AG04449 (cell line): ENCODE data around the gene FRMD4A.
"Not testable (repeated sequence)": the region's sequence is repeated elsewhere in the genome, so short reads cannot be mapped to it uniquely, and the experiment has no call there.

Experiments
- CTCF ChIA-PET: fragments of 350-600 bp; formaldehyde crosslinking; extraction: SDS; loops from one replicate; lab custom pipeline; 2021; ENCODE audit warnings: antibody characterized with exemption; lab: Yijun Ruan, JAX
- POLR2A ChIA-PET: fragments of 400-600, 350-600 bp; formaldehyde crosslinking; extraction: SDS; loops from one replicate; lab custom pipeline; 2020; ENCODE audit warnings: antibody characterized with exemption, inconsistent platforms; lab: Yijun Ruan, JAX
- DNase-seq: peaks from one replicate; pipeline ENCODE4 v3.0.0-alpha.2; 2010; ENCODE audit warnings: low read depth, low spot score
- H3K4me3 ChIP-seq: 2 replicates; pipeline ENCODE4 v1.5.1; 2011; ENCODE audit warnings: low read depth, mild to moderate bottlenecking, control low read depth, low read length
- TF ChIP-seq, protein P1 (sequence below): IDR thresholded peaks from one replicate; pipeline ENCODE4 v1.5.1; 2011; ENCODE audit warnings: mild to moderate bottlenecking, moderate library complexity, low read length, control low read depth, inconsistent platforms; ENCODE audit not compliant: insufficient read depth; ENCODE audit errors: missing control alignments

FRMD4A gene

DNA sequence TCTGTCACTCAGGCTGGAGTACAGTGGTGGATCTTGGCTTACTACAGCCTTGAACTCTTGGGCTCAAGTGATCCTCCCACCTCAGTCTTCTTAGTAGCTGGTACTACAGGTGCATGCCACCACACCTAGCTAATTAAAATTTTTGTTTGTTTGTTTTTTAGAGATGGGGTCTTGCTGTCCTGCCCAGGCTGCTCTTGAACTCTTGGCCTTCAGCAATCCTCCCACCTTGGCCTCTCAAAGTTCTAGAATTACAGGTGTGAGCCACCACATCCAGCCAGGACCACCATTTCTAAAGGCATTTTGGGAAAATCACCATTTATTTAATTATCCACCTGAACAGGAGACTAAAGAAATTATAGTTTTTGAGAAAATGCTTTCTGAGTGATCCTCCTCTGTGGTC lies 491.7 kb downstream of the FRMD4A start:
- H3K4me3 ChIP-seq, result no peak overlapping the region
- CTCF ChIA-PET, result no interaction called here
- TF ChIP-seq, protein P1, sequence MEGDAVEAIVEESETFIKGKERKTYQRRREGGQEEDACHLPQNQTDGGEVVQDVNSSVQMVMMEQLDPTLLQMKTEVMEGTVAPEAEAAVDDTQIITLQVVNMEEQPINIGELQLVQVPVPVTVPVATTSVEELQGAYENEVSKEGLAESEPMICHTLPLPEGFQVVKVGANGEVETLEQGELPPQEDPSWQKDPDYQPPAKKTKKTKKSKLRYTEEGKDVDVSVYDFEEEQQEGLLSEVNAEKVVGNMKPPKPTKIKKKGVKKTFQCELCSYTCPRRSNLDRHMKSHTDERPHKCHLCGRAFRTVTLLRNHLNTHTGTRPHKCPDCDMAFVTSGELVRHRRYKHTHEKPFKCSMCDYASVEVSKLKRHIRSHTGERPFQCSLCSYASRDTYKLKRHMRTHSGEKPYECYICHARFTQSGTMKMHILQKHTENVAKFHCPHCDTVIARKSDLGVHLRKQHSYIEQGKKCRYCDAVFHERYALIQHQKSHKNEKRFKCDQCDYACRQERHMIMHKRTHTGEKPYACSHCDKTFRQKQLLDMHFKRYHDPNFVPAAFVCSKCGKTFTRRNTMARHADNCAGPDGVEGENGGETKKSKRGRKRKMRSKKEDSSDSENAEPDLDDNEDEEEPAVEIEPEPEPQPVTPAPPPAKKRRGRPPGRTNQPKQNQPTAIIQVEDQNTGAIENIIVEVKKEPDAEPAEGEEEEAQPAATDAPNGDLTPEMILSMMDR, result no peak
- DNase-seq, result no peak
- POLR2A ChIA-PET, result no interaction called here

DNA sequence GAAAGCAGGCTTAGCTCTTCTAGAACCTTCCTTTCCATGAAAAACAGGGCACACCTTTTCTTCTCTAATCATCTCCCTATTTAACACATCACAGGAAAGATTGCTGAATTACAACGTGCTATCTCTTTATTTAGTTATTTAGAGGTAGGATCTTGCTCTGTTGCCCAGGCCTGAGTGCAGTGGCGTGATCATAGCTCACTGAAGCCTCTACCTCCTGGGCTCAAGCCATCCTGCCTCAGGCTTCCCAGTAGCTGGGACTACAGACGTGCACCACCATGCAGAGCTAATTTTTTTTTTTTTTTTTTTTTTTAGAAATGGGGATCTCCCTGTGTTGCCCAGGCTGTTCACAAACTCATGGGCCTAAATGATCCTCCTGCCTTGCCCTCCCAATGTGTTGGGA lies 492.8 kb downstream of the FRMD4A start:
- POLR2A ChIA-PET, result interaction anchor here (0.7 kb wide), 1 partner anchor 120 kb away, joined by 4 read pairs; no protein-coding TSS in a partner anchor
- CTCF ChIA-PET, result interaction anchor here (0.9 kb wide), 1 partner anchor 264 kb away, joined by 3 read pairs; no protein-coding TSS in a partner anchor

DNA sequence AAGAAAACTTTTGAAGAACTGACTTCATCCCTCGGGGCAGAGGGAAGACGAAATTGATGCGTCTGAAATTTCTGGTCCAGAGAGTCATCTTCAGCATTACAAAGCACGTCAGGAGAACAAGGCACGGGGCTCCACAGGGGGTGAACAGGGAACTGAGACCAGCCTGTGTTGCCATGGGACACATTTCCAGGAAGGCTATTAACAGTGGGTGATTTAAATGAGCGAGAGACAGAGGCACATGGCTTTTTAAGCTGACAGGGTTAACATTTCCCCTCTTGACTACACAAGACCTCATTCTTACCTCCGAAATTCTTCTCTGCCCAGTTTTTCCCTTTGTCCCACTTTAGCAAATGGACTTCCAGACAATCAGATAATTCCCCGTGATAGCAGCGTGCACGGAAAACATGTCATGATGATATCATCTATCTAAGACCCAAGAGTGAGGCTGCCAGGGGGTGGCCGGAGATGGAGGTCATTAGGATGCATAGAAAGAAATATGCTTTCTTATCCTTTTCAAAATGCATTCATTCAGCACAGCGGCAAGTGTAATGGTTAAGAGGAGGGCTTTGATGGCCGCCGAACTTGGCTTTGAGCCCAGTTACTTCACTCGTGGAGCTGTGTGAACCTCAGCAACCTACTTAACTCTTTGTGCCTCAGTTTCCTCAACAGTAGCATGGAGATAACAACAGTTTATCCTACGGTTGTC lies 496.0 kb downstream of the FRMD4A start:
- CTCF ChIA-PET, result no interaction called here
- H3K4me3 ChIP-seq, result no peak overlapping the region
- POLR2A ChIA-PET, result no interaction called here
- TF ChIP-seq, protein P1, result no peak
- DNase-seq, result no peak

More for the DNA sequence above, 492.8 kb downstream of the FRMD4A start:
- H3K4me3 ChIP-seq, result no peak overlapping the region
- DNase-seq, result no peak
- TF ChIP-seq, protein P1, result no peak

DNA sequence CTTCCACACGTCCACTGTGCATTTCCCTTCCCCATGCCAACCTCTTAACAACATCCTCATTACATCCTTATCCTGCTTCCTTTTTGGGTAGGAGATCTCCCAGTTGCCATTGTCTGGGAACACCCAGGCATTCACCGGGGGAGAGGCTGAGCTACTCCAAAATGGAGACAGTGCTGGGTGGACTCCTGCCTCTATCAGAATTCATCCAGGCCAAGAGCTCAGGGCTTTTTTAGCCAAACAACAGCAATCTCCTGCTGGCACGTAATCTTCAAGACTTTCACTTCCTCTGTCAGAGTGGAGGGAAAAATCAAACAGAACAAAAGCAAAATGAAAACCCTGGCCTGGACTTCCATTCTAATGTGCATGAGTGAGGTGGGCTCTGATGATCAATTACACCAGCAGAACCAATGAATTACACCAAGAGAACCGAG lies 499.0 kb downstream of the FRMD4A start:
- CTCF ChIA-PET, result interaction anchor here (0.8 kb wide), 1 partner anchor 9 kb away, joined by 3 read pairs; no protein-coding TSS in a partner anchor

DNA sequence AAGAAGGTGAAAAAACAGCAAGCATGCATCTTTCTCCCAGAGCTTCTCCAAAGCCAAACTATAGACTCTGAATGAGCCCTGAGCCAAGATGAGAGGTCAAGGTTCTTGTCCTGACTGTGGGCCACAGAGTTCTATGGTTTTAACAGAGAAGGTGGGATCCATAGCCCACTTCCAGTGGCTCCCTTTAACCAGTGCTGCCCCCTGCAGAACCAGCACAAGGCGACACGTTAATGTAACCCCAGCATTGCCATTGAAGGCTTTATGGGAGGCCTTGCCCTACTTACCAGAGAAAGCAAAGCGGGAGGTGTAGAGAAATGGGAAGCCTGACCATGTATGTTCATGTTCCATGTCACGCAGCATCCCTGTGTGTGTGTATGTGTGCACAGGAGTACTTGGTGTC lies 500.3 kb downstream of the FRMD4A start:
- DNase-seq, result no peak
- no peak overlapping the region for H3K4me3 ChIP-seq
- CTCF ChIA-PET, result interaction anchor here (1.0 kb wide), 1 partner anchor 12 kb away, joined by 3 read pairs; no protein-coding TSS in a partner anchor
- TF ChIP-seq, protein P1, result no peak
- POLR2A ChIA-PET, result no interaction called here

More for the DNA sequence above, 499.0 kb downstream of the FRMD4A start:
- TF ChIP-seq, protein P1, result no peak
- POLR2A ChIA-PET, result no interaction called here
- H3K4me3 ChIP-seq, result no peak overlapping the region
- DNase-seq, result no peak

DNA sequence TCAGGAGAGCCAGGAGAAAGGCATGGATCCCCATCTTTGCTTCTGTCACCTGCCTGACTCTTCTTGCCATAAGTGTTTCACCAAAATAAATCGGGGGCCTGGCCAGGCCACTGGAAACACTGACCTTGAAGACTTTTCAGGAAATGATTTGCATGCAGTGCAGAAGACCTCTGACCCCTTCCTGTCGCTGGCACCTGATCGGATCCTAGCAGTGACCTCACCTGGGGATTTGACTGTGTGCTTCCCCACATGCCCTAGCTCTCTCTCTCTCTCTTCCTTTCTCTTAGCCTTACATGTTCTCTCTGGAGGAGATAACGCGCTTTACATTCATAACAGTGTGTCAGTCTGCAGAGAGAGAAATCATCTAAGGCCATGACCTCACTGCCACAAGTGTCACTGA lies 500.9 kb downstream of the FRMD4A start:
- TF ChIP-seq, protein P1, result no peak
- DNase-seq, result no peak
- POLR2A ChIA-PET, result no interaction called here
- no peak overlapping the region for H3K4me3 ChIP-seq
- CTCF ChIA-PET, result interaction anchor here (1.0 kb wide), 1 partner anchor 12 kb away, joined by 3 read pairs; no protein-coding TSS in a partner anchor

DNA sequence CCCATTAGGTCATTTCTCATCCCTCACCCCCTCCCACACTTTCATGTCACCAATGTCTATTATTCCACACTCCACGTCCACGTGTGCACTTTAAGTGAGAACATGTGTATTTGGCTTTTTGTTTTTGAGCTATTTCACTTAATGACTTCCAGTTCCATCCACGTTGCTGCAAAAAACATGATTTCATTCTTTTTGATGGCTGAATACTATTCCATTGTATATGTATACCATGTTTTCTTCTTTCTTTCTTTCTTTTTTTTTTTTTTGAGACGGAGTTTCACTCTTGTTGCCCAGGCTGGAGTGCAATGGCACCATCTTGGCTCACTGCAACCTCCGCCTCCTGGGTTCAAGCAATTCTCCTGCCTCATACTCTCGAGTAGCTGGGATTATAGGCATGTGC lies 502.4 kb downstream of the FRMD4A start:
- CTCF ChIA-PET, H3K4me3 ChIP-seq, POLR2A ChIA-PET, DNase-seq: not testable (repeated sequence)
